Liver (tissue), 3 donors: ENCODE measurements around the gene ARL3.

Experiments
- GABPA ChIP-seq, 2 donors: IDR thresholded peaks in 1 of 2; conservative IDR thresholded peaks in 1 of 2; 2 replicates each; pipeline ENCODE4 v1.6.1; 2016; ENCODE audit warnings: antibody characterized with exemption in 2 of 2, mild to moderate bottlenecking in 1 of 2, moderate library complexity in 1 of 2
- HNF4G ChIP-seq: IDR thresholded peaks from 2 replicates; pipeline ENCODE4 v1.6.1; 2016; ENCODE audit warnings: antibody characterized with exemption
- MAX ChIP-seq: IDR thresholded peaks from 2 replicates; pipeline ENCODE4 v1.6.1; 2016; ENCODE audit warnings: antibody characterized with exemption
- RAD21 ChIP-seq, 2 donors: IDR thresholded peaks; 2 replicates each; pipeline ENCODE4 v1.6.1; 2016; ENCODE audit warnings: antibody characterized with exemption in 2 of 2, mild to moderate bottlenecking in 2 of 2
- SP1 ChIP-seq: IDR thresholded peaks from 2 replicates; pipeline ENCODE4 v1.6.1; 2018; ENCODE audit warnings: antibody characterized with exemption, mild to moderate bottlenecking
- ZBTB33 ChIP-seq: IDR thresholded peaks from 2 replicates; pipeline ENCODE4 v1.6.1; 2016; ENCODE audit warnings: antibody characterized with exemption
- TF ChIP-seq, protein P1 (sequence below): fragments of 150-350 bp; IDR thresholded peaks from 2 replicates; pipeline ENCODE4 v1.5.1; 2017; ENCODE audit warnings: improper control_type of control experiment, low read depth, low read length; ENCODE audit not compliant: missing input control
- donor health status: healthy.
- donor health status: healthy.

- TF ChIP-seq RAD21 (IDR thresholded peaks at IDR 0.05) (no peak), ZBTB33 (no peak), MAX (no peak), HNF4G (no peak), SP1 (no peak), GABPA (IDR thresholded peaks at IDR 0.05 in 1 of 2, conservative IDR thresholded peaks at IDR 0.05 in 1 of 2) (no peak)
- TF ChIP-seq, protein P1, sequence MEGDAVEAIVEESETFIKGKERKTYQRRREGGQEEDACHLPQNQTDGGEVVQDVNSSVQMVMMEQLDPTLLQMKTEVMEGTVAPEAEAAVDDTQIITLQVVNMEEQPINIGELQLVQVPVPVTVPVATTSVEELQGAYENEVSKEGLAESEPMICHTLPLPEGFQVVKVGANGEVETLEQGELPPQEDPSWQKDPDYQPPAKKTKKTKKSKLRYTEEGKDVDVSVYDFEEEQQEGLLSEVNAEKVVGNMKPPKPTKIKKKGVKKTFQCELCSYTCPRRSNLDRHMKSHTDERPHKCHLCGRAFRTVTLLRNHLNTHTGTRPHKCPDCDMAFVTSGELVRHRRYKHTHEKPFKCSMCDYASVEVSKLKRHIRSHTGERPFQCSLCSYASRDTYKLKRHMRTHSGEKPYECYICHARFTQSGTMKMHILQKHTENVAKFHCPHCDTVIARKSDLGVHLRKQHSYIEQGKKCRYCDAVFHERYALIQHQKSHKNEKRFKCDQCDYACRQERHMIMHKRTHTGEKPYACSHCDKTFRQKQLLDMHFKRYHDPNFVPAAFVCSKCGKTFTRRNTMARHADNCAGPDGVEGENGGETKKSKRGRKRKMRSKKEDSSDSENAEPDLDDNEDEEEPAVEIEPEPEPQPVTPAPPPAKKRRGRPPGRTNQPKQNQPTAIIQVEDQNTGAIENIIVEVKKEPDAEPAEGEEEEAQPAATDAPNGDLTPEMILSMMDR, result no peak
Observed at GRCh38 chr10:102652170-102652916, 61.9 kb downstream of the ARL3 start.
